ENCODE measurements around the gene ASRGL1.

DNA sequence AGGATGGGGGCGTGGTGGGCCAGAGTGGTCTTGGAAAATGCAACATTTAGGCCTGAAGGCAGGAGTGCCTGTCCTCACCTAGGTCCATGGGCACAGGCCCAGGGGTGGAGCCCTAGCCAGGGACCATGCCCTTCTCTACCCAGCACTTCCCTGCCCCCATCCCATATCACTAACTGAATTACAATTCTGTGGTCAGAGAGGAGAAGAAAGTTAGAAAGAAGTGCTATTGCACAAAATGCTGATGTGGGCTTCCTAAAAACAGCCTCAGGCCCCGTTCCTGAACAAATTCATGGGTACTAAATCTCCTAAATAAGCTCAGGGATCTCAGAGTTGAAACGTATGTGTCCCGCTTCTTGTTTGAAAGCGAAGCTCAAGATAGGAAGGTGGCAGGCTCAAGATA lies 3.5 kb upstream of the ASRGL1 start:
- TF ChIP-seq, protein P1, sequence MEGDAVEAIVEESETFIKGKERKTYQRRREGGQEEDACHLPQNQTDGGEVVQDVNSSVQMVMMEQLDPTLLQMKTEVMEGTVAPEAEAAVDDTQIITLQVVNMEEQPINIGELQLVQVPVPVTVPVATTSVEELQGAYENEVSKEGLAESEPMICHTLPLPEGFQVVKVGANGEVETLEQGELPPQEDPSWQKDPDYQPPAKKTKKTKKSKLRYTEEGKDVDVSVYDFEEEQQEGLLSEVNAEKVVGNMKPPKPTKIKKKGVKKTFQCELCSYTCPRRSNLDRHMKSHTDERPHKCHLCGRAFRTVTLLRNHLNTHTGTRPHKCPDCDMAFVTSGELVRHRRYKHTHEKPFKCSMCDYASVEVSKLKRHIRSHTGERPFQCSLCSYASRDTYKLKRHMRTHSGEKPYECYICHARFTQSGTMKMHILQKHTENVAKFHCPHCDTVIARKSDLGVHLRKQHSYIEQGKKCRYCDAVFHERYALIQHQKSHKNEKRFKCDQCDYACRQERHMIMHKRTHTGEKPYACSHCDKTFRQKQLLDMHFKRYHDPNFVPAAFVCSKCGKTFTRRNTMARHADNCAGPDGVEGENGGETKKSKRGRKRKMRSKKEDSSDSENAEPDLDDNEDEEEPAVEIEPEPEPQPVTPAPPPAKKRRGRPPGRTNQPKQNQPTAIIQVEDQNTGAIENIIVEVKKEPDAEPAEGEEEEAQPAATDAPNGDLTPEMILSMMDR (IDR thresholded peaks at IDR 0.05): no peak
- no peak for TF ChIP-seq POLR2A (IDR thresholded peaks at IDR 0.05)
